ENCODE data around the gene ATP5PB. TPM values are rescaled to one million over a fixed set of nuclear protein-coding genes. Genes with fewer than 3 reads are reported as not detected.

ATP5PB gene
- total RNA-seq, 2 experiments from 2014 or later, result 286 to 303 TPM

- Histone ChIP-seq H3K79me2 (ENCODE audit: insufficient read depth, low read depth, low read length) (no peaks in the 10 kb centered on the region), H3K27ac (ENCODE audit: low read depth, low read length, poor library complexity, severe bottlenecking) (no peak overlapping the region), H2AFZ (ENCODE audit: low read length) (no peak overlapping the region), H3K36me3 (ENCODE audit: insufficient read depth, low read length) (peaks cover 51% of the 10 kb centered on the region), H3K4me1 (ENCODE audit: insufficient read depth, low read length, poor library complexity, severe bottlenecking) (no peaks in the 10 kb centered on the region), H3K4me2 (ENCODE audit: low read length) (no peak overlapping the region), H4K20me1 (ENCODE audit: insufficient read depth, low read length) (no peaks in the 10 kb centered on the region), H3K9me2 (ENCODE audit: insufficient read depth, low read length) (no peaks in the 10 kb centered on the region), H3K4me3 (ENCODE audit: low read depth, low read length, poor library complexity, severe bottlenecking) (no peak overlapping the region), H3K9me3 (ENCODE audit: low read length) (no peaks in the 10 kb centered on the region)
- no peak for DNase-seq (ENCODE audit: low spot score)
- CTCF ChIA-PET (ENCODE audit: unreplicated experiment), result no interaction called here
- POLR2A ChIA-PET, result interaction anchor here (0.6 to 2.1 kb wide), 4 partner anchors 9 to 300 kb away, joined by 3 to 7 read pairs (median 5); no protein-coding TSS in a partner anchor
- intact Hi-C loops (cut with micrococcal nuclease; ENCODE audit: unreplicated experiment), result no loop called here
- TF ChIP-seq CTCF (conservative IDR thresholded peaks at IDR 0.05; ENCODE audit: low read length) (no peak), EZH2phosphoT487 (IDR thresholded peaks at IDR 0.05; ENCODE audit: borderline replicate concordance, low read depth, low read length) (no peak)
- no TSS peak for BruUV-seq (replicated peaks)
Observed at GRCh38 chr1:111463029-111463683, 13.9 kb downstream of the ATP5PB start.

GRCh38 chr1:111465754-111466153, 16.5 kb downstream of the ATP5PB start:
- BruUV-seq (replicated peaks), result no TSS peak
- H3K4me3 ChIP-seq (ENCODE audit: low read depth, low read length, poor library complexity, severe bottlenecking), result no peak overlapping the region
- no peaks in the 10 kb centered on the region for H3K9me2 ChIP-seq (ENCODE audit: insufficient read depth, low read length)
- H3K9me3 ChIP-seq (ENCODE audit: low read length), result peaks cover 4% of the 10 kb centered on the region; the same call in 1 of the 2 replicates
- H3K4me2 ChIP-seq (ENCODE audit: low read length), result no peak overlapping the region
- H4K20me1 ChIP-seq (ENCODE audit: insufficient read depth, low read length), result no peaks in the 10 kb centered on the region
- intact Hi-C loops (cut with micrococcal nuclease; ENCODE audit: unreplicated experiment), result no loop called here
- POLR2A ChIA-PET, result interaction anchor here (1.0 to 1.6 kb wide), 5 partner anchors 10 to 42 kb away, joined by 4 to 7 read pairs (median 5); no protein-coding TSS in a partner anchor
- no peaks in the 10 kb centered on the region for H3K79me2 ChIP-seq (ENCODE audit: insufficient read depth, low read depth, low read length)
- no peak for TF ChIP-seq EZH2phosphoT487 (IDR thresholded peaks at IDR 0.05; ENCODE audit: borderline replicate concordance, low read depth, low read length)
- no peak for TF ChIP-seq CTCF (conservative IDR thresholded peaks at IDR 0.05; ENCODE audit: low read length)
- CTCF ChIA-PET (ENCODE audit: unreplicated experiment), result no interaction called here
- H3K4me1 ChIP-seq (ENCODE audit: insufficient read depth, low read length, poor library complexity, severe bottlenecking), result peaks cover 13% of the 10 kb centered on the region
- no peak for DNase-seq (ENCODE audit: low spot score)
- H3K27ac ChIP-seq (ENCODE audit: low read depth, low read length, poor library complexity, severe bottlenecking), result no peak overlapping the region
- no peak overlapping the region for H2AFZ ChIP-seq (ENCODE audit: low read length)
- H3K36me3 ChIP-seq (ENCODE audit: insufficient read depth, low read length), result peaks cover 49% of the 10 kb centered on the region

- no peaks in the 10 kb centered on the region for H3K9me2 ChIP-seq (ENCODE audit: insufficient read depth, low read length)
- intact Hi-C loops (cut with micrococcal nuclease; ENCODE audit: unreplicated experiment), result no loop called here
- peaks cover 42% of the 10 kb centered on the region for H3K36me3 ChIP-seq (ENCODE audit: insufficient read depth, low read length)
- POLR2A ChIA-PET, result interaction anchor here (1.3 to 1.6 kb wide), 3 partner anchors 14 to 41 kb away, joined by 4 to 7 read pairs (median 5); no protein-coding TSS in a partner anchor
- TF ChIP-seq CTCF (conservative IDR thresholded peaks at IDR 0.05; ENCODE audit: low read length) (no peak), EZH2phosphoT487 (IDR thresholded peaks at IDR 0.05; ENCODE audit: borderline replicate concordance, low read depth, low read length) (no peak)
- BruUV-seq (replicated peaks), result no TSS peak
- H4K20me1 ChIP-seq (ENCODE audit: insufficient read depth, low read length), result no peaks in the 10 kb centered on the region
- no peak for DNase-seq (ENCODE audit: low spot score)
- H3K27ac ChIP-seq (ENCODE audit: low read depth, low read length, poor library complexity, severe bottlenecking), result no peak overlapping the region
- H3K79me2 ChIP-seq (ENCODE audit: insufficient read depth, low read depth, low read length), result no peaks in the 10 kb centered on the region
- H2AFZ ChIP-seq (ENCODE audit: low read length), result no peak overlapping the region
- H3K9me3 ChIP-seq (ENCODE audit: low read length), result peaks cover 4% of the 10 kb centered on the region; the same call in 1 of the 2 replicates
- peaks cover 20% of the 10 kb centered on the region for H3K4me1 ChIP-seq (ENCODE audit: insufficient read depth, low read length, poor library complexity, severe bottlenecking)
- no peak overlapping the region for H3K4me3 ChIP-seq (ENCODE audit: low read depth, low read length, poor library complexity, severe bottlenecking)
- H3K4me2 ChIP-seq (ENCODE audit: low read length), result no peak overlapping the region
- CTCF ChIA-PET (ENCODE audit: unreplicated experiment), result no interaction called here
Observed at GRCh38 chr1:111466480-111466879, 17.2 kb downstream of the ATP5PB start.
